ENCODE results near the gene NCOA5. TPM values are rescaled to one million over a fixed set of nuclear protein-coding genes. Genes with fewer than 3 reads are reported as not detected.

The NCOA5 gene
- total and polyA plus RNA-seq, 10 of the 15 experiments (the other 5 are each of a cell fraction or from before 2014, with no cell fraction given) = 7.7 to 38.1 (median 30.1) TPM

- TF ChIP-seq EGR1 (IDR thresholded peaks at IDR 0.05; ENCODE audit: borderline replicate concordance in 1 of 2, low read depth in 2 of 2, low read length in 2 of 2) = no peak
- peak; percentile 68 for TF ChIP-seq NR2F1 (conservative IDR thresholded peaks at IDR 0.05)
- TF ChIP-seq, protein P1, sequence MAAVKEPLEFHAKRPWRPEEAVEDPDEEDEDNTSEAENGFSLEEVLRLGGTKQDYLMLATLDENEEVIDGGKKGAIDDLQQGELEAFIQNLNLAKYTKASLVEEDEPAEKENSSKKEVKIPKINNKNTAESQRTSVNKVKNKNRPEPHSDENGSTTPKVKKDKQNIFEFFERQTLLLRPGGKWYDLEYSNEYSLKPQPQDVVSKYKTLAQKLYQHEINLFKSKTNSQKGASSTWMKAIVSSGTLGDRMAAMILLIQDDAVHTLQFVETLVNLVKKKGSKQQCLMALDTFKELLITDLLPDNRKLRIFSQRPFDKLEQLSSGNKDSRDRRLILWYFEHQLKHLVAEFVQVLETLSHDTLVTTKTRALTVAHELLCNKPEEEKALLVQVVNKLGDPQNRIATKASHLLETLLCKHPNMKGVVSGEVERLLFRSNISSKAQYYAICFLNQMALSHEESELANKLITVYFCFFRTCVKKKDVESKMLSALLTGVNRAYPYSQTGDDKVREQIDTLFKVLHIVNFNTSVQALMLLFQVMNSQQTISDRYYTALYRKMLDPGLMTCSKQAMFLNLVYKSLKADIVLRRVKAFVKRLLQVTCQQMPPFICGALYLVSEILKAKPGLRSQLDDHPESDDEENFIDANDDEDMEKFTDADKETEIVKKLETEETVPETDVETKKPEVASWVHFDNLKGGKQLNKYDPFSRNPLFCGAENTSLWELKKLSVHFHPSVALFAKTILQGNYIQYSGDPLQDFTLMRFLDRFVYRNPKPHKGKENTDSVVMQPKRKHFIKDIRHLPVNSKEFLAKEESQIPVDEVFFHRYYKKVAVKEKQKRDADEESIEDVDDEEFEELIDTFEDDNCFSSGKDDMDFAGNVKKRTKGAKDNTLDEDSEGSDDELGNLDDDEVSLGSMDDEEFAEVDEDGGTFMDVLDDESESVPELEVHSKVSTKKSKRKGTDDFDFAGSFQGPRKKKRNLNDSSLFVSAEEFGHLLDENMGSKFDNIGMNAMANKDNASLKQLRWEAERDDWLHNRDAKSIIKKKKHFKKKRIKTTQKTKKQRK (IDR thresholded peaks at IDR 0.05; ENCODE audit: low read depth, low read length) = no peak
- no peak for TF ChIP-seq NFYB (IDR thresholded peaks at IDR 0.05; ENCODE audit: insufficient read depth, low read depth, low read length)
- TF ChIP-seq IRF5 (IDR thresholded peaks at IDR 0.05; ENCODE audit: borderline replicate concordance) = no peak
- no peak for TF ChIP-seq FOXK2 (IDR thresholded peaks at IDR 0.05)
- peak; percentile 49; the same call in 1 of the 2 replicates for TF ChIP-seq BCL11A (IDR thresholded peaks at IDR 0.05; ENCODE audit: low read depth, low read length)
- peak in 1 of 2 experiments; percentile 8; a peak in 1 of 4 replicates for TF ChIP-seq BHLHE40 (IDR thresholded peaks at IDR 0.05; ENCODE audit: borderline replicate concordance in 1 of 2, low read depth in 2 of 2, low read length in 1 of 2)
- TF ChIP-seq CHD2 (IDR thresholded peaks at IDR 0.05; ENCODE audit: borderline replicate concordance, low read depth, low read length) = no peak
- TF ChIP-seq IRF4 (IDR thresholded peaks at IDR 0.05; ENCODE audit: low read depth, low read length) = peak; percentile 92
- TF ChIP-seq CHD4 (IDR thresholded peaks at IDR 0.05) = 0 out of 2 replicates have a peak, but pooled peaks have one; percentile 75
- no peak for TF ChIP-seq ATF3 (IDR thresholded peaks at IDR 0.05; ENCODE audit: borderline replicate concordance, extremely low read depth, low read depth, low read length)
- TF ChIP-seq RFX5 (IDR thresholded peaks at IDR 0.05; ENCODE audit: low read depth, low read length) = no peak
- TF ChIP-seq ZNF274 (IDR thresholded peaks at IDR 0.05; ENCODE audit: insufficient read depth, insufficient read length) = no peak
- TF ChIP-seq RELA (IDR thresholded peaks at IDR 0.05; ENCODE audit: borderline replicate concordance, partially characterized antibody) = no peak
- TF ChIP-seq RAD51 (IDR thresholded peaks at IDR 0.05) = no peak
- TF ChIP-seq STAT1 (conservative IDR thresholded peaks at IDR 0.05) = no peak
- no peak for TF ChIP-seq ZNF217 (IDR thresholded peaks at IDR 0.05)
- TF ChIP-seq, protein P2, sequence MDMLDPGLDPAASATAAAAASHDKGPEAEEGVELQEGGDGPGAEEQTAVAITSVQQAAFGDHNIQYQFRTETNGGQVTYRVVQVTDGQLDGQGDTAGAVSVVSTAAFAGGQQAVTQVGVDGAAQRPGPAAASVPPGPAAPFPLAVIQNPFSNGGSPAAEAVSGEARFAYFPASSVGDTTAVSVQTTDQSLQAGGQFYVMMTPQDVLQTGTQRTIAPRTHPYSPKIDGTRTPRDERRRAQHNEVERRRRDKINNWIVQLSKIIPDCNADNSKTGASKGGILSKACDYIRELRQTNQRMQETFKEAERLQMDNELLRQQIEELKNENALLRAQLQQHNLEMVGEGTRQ (IDR thresholded peaks at IDR 0.05; ENCODE audit: borderline replicate concordance, low read depth, low read length) = no peak
- TF ChIP-seq, protein P3, sequence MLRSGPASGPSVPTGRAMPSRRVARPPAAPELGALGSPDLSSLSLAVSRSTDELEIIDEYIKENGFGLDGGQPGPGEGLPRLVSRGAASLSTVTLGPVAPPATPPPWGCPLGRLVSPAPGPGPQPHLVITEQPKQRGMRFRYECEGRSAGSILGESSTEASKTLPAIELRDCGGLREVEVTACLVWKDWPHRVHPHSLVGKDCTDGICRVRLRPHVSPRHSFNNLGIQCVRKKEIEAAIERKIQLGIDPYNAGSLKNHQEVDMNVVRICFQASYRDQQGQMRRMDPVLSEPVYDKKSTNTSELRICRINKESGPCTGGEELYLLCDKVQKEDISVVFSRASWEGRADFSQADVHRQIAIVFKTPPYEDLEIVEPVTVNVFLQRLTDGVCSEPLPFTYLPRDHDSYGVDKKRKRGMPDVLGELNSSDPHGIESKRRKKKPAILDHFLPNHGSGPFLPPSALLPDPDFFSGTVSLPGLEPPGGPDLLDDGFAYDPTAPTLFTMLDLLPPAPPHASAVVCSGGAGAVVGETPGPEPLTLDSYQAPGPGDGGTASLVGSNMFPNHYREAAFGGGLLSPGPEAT (IDR thresholded peaks at IDR 0.05; ENCODE audit: low read depth) = peak; percentile 68
- TF ChIP-seq, protein P4, sequence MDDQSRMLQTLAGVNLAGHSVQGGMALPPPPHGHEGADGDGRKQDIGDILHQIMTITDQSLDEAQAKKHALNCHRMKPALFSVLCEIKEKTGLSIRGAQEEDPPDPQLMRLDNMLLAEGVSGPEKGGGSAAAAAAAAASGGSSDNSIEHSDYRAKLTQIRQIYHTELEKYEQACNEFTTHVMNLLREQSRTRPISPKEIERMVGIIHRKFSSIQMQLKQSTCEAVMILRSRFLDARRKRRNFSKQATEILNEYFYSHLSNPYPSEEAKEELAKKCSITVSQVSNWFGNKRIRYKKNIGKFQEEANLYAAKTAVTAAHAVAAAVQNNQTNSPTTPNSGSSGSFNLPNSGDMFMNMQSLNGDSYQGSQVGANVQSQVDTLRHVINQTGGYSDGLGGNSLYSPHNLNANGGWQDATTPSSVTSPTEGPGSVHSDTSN (IDR thresholded peaks at IDR 0.05; ENCODE audit: insufficient replicate concordance, low read depth, low read length) = no peak
- no peak; the same call in 1 of the 2 replicates for TF ChIP-seq MTA3 (IDR thresholded peaks at IDR 0.05; ENCODE audit: borderline replicate concordance, low read length)
Measured at GRCh38 chr20:46108435-46108841, 18.7 kb upstream of the NCOA5 start (continued).

All from GM12878 (cell line).